ENCODE measurements around the gene RPE65. TPM values are rescaled to one million over a fixed set of nuclear protein-coding genes. Genes with fewer than 3 reads are reported as not detected.

The RPE65 gene
- total RNA-seq, 1 experiment from 2014 or later: not detected

- no TSS peak for BruUV-seq (replicated peaks)
- no peaks in the 10 kb centered on the region for H3K27me3 Mint-ChIP-seq (ENCODE audit: unreplicated experiment)
- no peak for TF ChIP-seq CTCF (IDR thresholded peaks at IDR 0.05; ENCODE audit: unreplicated experiment)
- no peaks in the 10 kb centered on the region for H3K9me3 Mint-ChIP-seq (ENCODE audit: low read depth, unreplicated experiment)
- no peaks in the 10 kb centered on the region for H3K4me1 Mint-ChIP-seq (ENCODE audit: low read depth, unreplicated experiment)
- no peak for DNase-seq
- no peak overlapping the region for H3K27ac Mint-ChIP-seq (ENCODE audit: unreplicated experiment)
- H3K36me3 Mint-ChIP-seq (ENCODE audit: insufficient read depth, unreplicated experiment): no peaks in the 10 kb centered on the region
- intact Hi-C loops (cut with micrococcal nuclease; ENCODE audit: unreplicated experiment): no loop called here
- H3K4me3 Mint-ChIP-seq (ENCODE audit: low read depth, unreplicated experiment): no peak overlapping the region
- CTCF ChIA-PET: no interaction called here
These were observed 3.4 kb upstream of the RPE65 start for GRCh38 chr1:68453060-68453670.

- H3K4me3 Mint-ChIP-seq (ENCODE audit: low read depth, unreplicated experiment): no peak overlapping the region
- H3K27ac Mint-ChIP-seq (ENCODE audit: unreplicated experiment): no peak overlapping the region
- no peaks in the 10 kb centered on the region for H3K9me3 Mint-ChIP-seq (ENCODE audit: low read depth, unreplicated experiment)
- TF ChIP-seq CTCF (IDR thresholded peaks at IDR 0.05; ENCODE audit: unreplicated experiment): peak; percentile 16
- no TSS peak for BruUV-seq (replicated peaks)
- DNase-seq: no peak
- peaks cover 4% of the 10 kb centered on the region for H3K4me1 Mint-ChIP-seq (ENCODE audit: low read depth, unreplicated experiment)
- no peaks in the 10 kb centered on the region for H3K36me3 Mint-ChIP-seq (ENCODE audit: insufficient read depth, unreplicated experiment)
- CTCF ChIA-PET: interaction anchor here (0.8 kb wide), 1 partner anchor 551 kb away, joined by 3 read pairs; no protein-coding TSS in a partner anchor
- H3K27me3 Mint-ChIP-seq (ENCODE audit: unreplicated experiment): no peaks in the 10 kb centered on the region
- intact Hi-C loops (cut with micrococcal nuclease; ENCODE audit: unreplicated experiment): no loop called here
These were observed 1.4 kb downstream of the RPE65 start for GRCh38 chr1:68448365-68448764.

- Mint-ChIP-seq H3K27me3 (ENCODE audit: unreplicated experiment) (no peaks in the 10 kb centered on the region), H3K36me3 (ENCODE audit: insufficient read depth, unreplicated experiment) (no peaks in the 10 kb centered on the region), H3K4me1 (ENCODE audit: low read depth, unreplicated experiment) (peaks cover 13% of the 10 kb centered on the region), H3K9me3 (ENCODE audit: low read depth, unreplicated experiment) (no peaks in the 10 kb centered on the region), H3K4me3 (ENCODE audit: low read depth, unreplicated experiment) (no peak overlapping the region), H3K27ac (ENCODE audit: unreplicated experiment) (no peak overlapping the region)
- CTCF ChIA-PET: no interaction called here
- BruUV-seq (replicated peaks): no TSS peak
- DNase-seq: no peak
- intact Hi-C loops (cut with micrococcal nuclease; ENCODE audit: unreplicated experiment): no loop called here
- TF ChIP-seq CTCF (IDR thresholded peaks at IDR 0.05; ENCODE audit: unreplicated experiment): no peak
These were observed 4.0 kb downstream of the RPE65 start for GRCh38 chr1:68445709-68446108.

- no TSS peak for BruUV-seq (replicated peaks)
- no peak overlapping the region for H3K27ac Mint-ChIP-seq (ENCODE audit: unreplicated experiment)
- H3K36me3 Mint-ChIP-seq (ENCODE audit: insufficient read depth, unreplicated experiment): no peaks in the 10 kb centered on the region
- H3K9me3 Mint-ChIP-seq (ENCODE audit: low read depth, unreplicated experiment): no peaks in the 10 kb centered on the region
- no peak overlapping the region for H3K4me3 Mint-ChIP-seq (ENCODE audit: low read depth, unreplicated experiment)
- CTCF ChIA-PET: interaction anchor here (1.0 to 1.8 kb wide), 6 partner anchors 59 to 327 kb away, joined by 3 to 16 read pairs (median 5); no protein-coding TSS in a partner anchor
- H3K4me1 Mint-ChIP-seq (ENCODE audit: low read depth, unreplicated experiment): peaks cover 24% of the 10 kb centered on the region
- TF ChIP-seq CTCF (IDR thresholded peaks at IDR 0.05; ENCODE audit: unreplicated experiment): peak; percentile 41
- intact Hi-C loops (cut with micrococcal nuclease; ENCODE audit: unreplicated experiment): loop anchor here (1.0 to 5.0 kb wide), 3 partner anchors 101 to 323 kb away; no protein-coding TSS in a partner anchor
- no peaks in the 10 kb centered on the region for H3K27me3 Mint-ChIP-seq (ENCODE audit: unreplicated experiment)
- DNase-seq: peak; percentile 67
These were observed 6.8 kb downstream of the RPE65 start for GRCh38 chr1:68442822-68443556.
